GM23338 (cell line): ENCODE measurements around the gene GRIK1. TPM values are rescaled to one million over a fixed set of nuclear protein-coding genes. Genes with fewer than 3 reads are reported as not detected.

Experiments
- ATAC-seq: fragments of 200-7000 bp; cut with Tn5 transposase; 3 replicates; pipeline ENCODE4 v1.9.1; 2020
- DNase-seq: peaks from one replicate; pipeline ENCODE4 v3.0.0-alpha.2; 2015; ENCODE audit warnings: low spot score
- H2AFZ ChIP-seq: fragments of 200-600 bp; sonication (generic); 2 replicates; pipeline ENCODE4 v1.8.0; 2016; ENCODE audit warnings: antibody characterized with exemption, mild to moderate bottlenecking, moderate library complexity
- H3F3A ChIP-seq: fragments of 200-600 bp; sonication (generic); replicated peaks from 2 replicates; pipeline ENCODE4 v1.8.0; 2017; ENCODE audit warnings: antibody characterized with exemption, mixed run types, low read depth
- H3K27ac ChIP-seq: fragments of 200-600 bp; sonication (generic); 2 replicates; pipeline ENCODE4 v1.6.1; 2016; ENCODE audit warnings: low read depth
- H3K27me3 ChIP-seq: fragments of 200-600 bp; sonication (generic); 2 replicates; pipeline ENCODE4 v1.8.0; 2016; ENCODE audit warnings: mild to moderate bottlenecking, mixed run types, moderate library complexity; ENCODE audit not compliant: insufficient read depth
- H3K36me3 ChIP-seq: fragments of 200-600 bp; sonication (generic); 2 replicates; pipeline ENCODE4 v1.8.0; 2016; ENCODE audit warnings: mild to moderate bottlenecking; ENCODE audit not compliant: insufficient read depth
- H3K4me1 ChIP-seq: fragments of 200-600 bp; sonication (generic); 2 replicates; pipeline ENCODE4 v1.8.0; 2016; ENCODE audit warnings: mild to moderate bottlenecking, moderate library complexity; ENCODE audit not compliant: insufficient read depth
- H3K4me2 ChIP-seq: fragments of 200-600 bp; sonication (generic); 2 replicates; pipeline ENCODE4 v1.7.1; 2017; ENCODE audit warnings: mixed run types
- H3K4me3 ChIP-seq: fragments of 200-600 bp; sonication (generic); 2 replicates; pipeline ENCODE4 v1.6.1; 2016; ENCODE audit warnings: mixed run types
- H3K79me2 ChIP-seq: fragments of 200-600 bp; sonication (generic); replicated peaks from 2 replicates; pipeline ENCODE4 v1.8.0; 2017; ENCODE audit warnings: mild to moderate bottlenecking; ENCODE audit not compliant: insufficient read depth
- H3K9me2 ChIP-seq: fragments of 200-600 bp; sonication (generic); 2 replicates; pipeline ENCODE4 v1.8.0; 2017; ENCODE audit not compliant: insufficient read depth
- H4K20me1 ChIP-seq: fragments of 200-600 bp; sonication (generic); replicated peaks from 2 replicates; pipeline ENCODE4 v1.8.0; 2017; ENCODE audit warnings: mild to moderate bottlenecking; ENCODE audit not compliant: insufficient read depth
- H3K27ac Mint-ChIP-seq: 2 replicates; pipeline ENCODE4 v1.8.0; 2020; ENCODE audit warnings: inconsistent platforms, mild to moderate bottlenecking, moderate library complexity, mixed read lengths
- H3K27me3 Mint-ChIP-seq: 3 replicates; pipeline ENCODE4 v1.8.0; 2022; ENCODE audit warnings: low read depth, mild to moderate bottlenecking, moderate library complexity, mixed read lengths, inconsistent platforms; ENCODE audit not compliant: insufficient read depth, poor library complexity
- H3K36me3 Mint-ChIP-seq: 3 replicates; pipeline ENCODE4 v1.8.0; 2021; ENCODE audit warnings: low read depth, mild to moderate bottlenecking, inconsistent platforms, moderate library complexity, mixed read lengths
- H3K4me1 Mint-ChIP-seq: 3 replicates; pipeline ENCODE4 v1.8.0; 2020; ENCODE audit warnings: mild to moderate bottlenecking, inconsistent platforms, mixed read lengths
- H3K4me3 Mint-ChIP-seq: 3 replicates; pipeline ENCODE4 v1.8.0; 2021; ENCODE audit warnings: moderate library complexity, mild to moderate bottlenecking, inconsistent platforms, mixed read lengths
- H3K9me3 Mint-ChIP-seq: 3 replicates; pipeline ENCODE4 v1.8.0; 2020; ENCODE audit warnings: moderate library complexity, mild to moderate bottlenecking, inconsistent platforms, mixed read lengths
- CTCF ChIP-seq, 2 experiments: fragments of 200-600 bp in 1 of 2; sonication (generic) in 1 of 2; conservative IDR thresholded peaks; 2 replicates each; pipeline versions ENCODE4 v1.5.1 to v1.6.1; 2016 to 2017; ENCODE audit warnings: antibody characterized with exemption in 2 of 2, low read depth in 2 of 2, mild to moderate bottlenecking in 2 of 2, moderate library complexity in 1 of 2
- ETS1 ChIP-seq: IDR thresholded peaks from 2 replicates; pipeline ENCODE4 v1.6.1; 2016; ENCODE audit warnings: antibody characterized with exemption
- EZH2 ChIP-seq: fragments of 200-600 bp; sonication (generic); IDR thresholded peaks from one replicate; pipeline ENCODE4 v1.8.0; 2017; ENCODE audit warnings: antibody characterized with exemption, mild to moderate bottlenecking, low read depth; ENCODE audit not compliant: unreplicated experiment
- EZH2phosphoT487 ChIP-seq: fragments of 200-600 bp; sonication (generic); IDR thresholded peaks from one replicate; pipeline ENCODE4 v1.8.1; 2018; ENCODE audit warnings: antibody characterized with exemption; ENCODE audit not compliant: unreplicated experiment
- JUNB ChIP-seq: IDR thresholded peaks from one replicate; pipeline ENCODE4 v1.6.1; 2016; ENCODE audit warnings: antibody characterized with exemption; ENCODE audit not compliant: unreplicated experiment
- NANOG ChIP-seq: IDR thresholded peaks from 2 replicates; pipeline ENCODE4 v1.6.1; 2016; ENCODE audit warnings: antibody characterized with exemption, borderline replicate concordance
- POLR2AphosphoS5 ChIP-seq: IDR thresholded peaks from 2 replicates; pipeline ENCODE4 v1.6.1; 2016; ENCODE audit warnings: antibody characterized with exemption, low read depth
- REST ChIP-seq: IDR thresholded peaks from one replicate; pipeline ENCODE4 v1.6.1; 2018; ENCODE audit warnings: antibody characterized with exemption; ENCODE audit not compliant: unreplicated experiment
- STAT1 ChIP-seq: IDR thresholded peaks from one replicate; pipeline ENCODE4 v1.6.1; 2016; ENCODE audit warnings: antibody characterized with exemption; ENCODE audit not compliant: unreplicated experiment
- ZNF114 ChIP-seq: fragments of 250-450 bp; sonication (Bioruptor Pico); IDR thresholded peaks from 2 replicates; pipeline ENCODE4 v1.5.0; 2020; ENCODE audit warnings: mild to moderate bottlenecking, moderate library complexity
- ZNF331 ChIP-seq: fragments of 250-450 bp; sonication (Bioruptor Pico); IDR thresholded peaks from 2 replicates; pipeline ENCODE4 v1.5.0; 2020; ENCODE audit warnings: low read depth, mild to moderate bottlenecking, moderate library complexity
- polyA plus RNA-seq: library from polyadenylated mRNA; unstranded; fragments of >200 nt; fragmentation: Nextera tagmentation; extraction: Ambion mirVana; gene quantifications from 2 replicates; pipeline ENCODE4 v1.2.1, GENCODE V29; 2016
- total RNA-seq: library from RNA; depleted of rRNA; stranded (reverse); fragments of >200 nt; shearing (Covaris generic); gene quantifications from 2 replicates; pipeline ENCODE4 v1.2.3, GENCODE V29; 2014
- TF ChIP-seq, protein P1 (sequence below): fragments of 250-450 bp; sonication (Bioruptor Pico); IDR thresholded peaks from 2 replicates; pipeline ENCODE4 v1.5.0; 2020; ENCODE audit warnings: mild to moderate bottlenecking, moderate library complexity

GRIK1 gene
- total and polyA plus RNA-seq, 2 experiments from 2014 or later: 0.18 to 0.42 TPM

GRCh38 chr21:29674343-29674742 is 265.5 kb downstream of the GRIK1 start (continued):
- TF ChIP-seq REST (no peak), EZH2 (no peak), POLR2AphosphoS5 (no peak), ETS1 (no peak), EZH2phosphoT487 (no peak), ZNF114 (CRISPR knock-in tag) (no peak), NANOG (no peak), STAT1 (no peak), ZNF331 (CRISPR knock-in tag) (no peak), CTCF (conservative IDR thresholded peaks at IDR 0.05; ENCODE audit: low read depth in 2 of 2) (no peak), JUNB (no peak)

GRCh38 chr21:29673096-29673610 is 266.6 kb downstream of the GRIK1 start:
- H3K27ac ChIP-seq: no peak overlapping the region
- H4K20me1 ChIP-seq: no peaks in the 10 kb centered on the region
- H3K27ac Mint-ChIP-seq: no peak overlapping the region
- H3K36me3 Mint-ChIP-seq: no peaks in the 10 kb centered on the region
- no peaks in the 10 kb centered on the region for H3K9me3 Mint-ChIP-seq
- peaks cover 34% of the 10 kb centered on the region for H3K4me1 ChIP-seq
- no peaks in the 10 kb centered on the region for H3K27me3 ChIP-seq
- no peak overlapping the region for H3K4me3 ChIP-seq
- H3K4me2 ChIP-seq: no peak overlapping the region
- H3K4me1 Mint-ChIP-seq: peaks cover 37% of the 10 kb centered on the region
- H3K27me3 Mint-ChIP-seq: no peaks in the 10 kb centered on the region
- no peaks in the 10 kb centered on the region for H3F3A ChIP-seq
- peaks cover 6% of the 10 kb centered on the region for H3K9me2 ChIP-seq
- DNase-seq (no peak), ATAC-seq (no peak)
- H3K36me3 ChIP-seq: no peaks in the 10 kb centered on the region
- 0 out of 2 replicates have a peak overlapping the region, but pooled peaks have one; percentile 8 for H2AFZ ChIP-seq
- no peak overlapping the region for H3K4me3 Mint-ChIP-seq
- no peaks in the 10 kb centered on the region for H3K79me2 ChIP-seq
- TF ChIP-seq, protein P1, sequence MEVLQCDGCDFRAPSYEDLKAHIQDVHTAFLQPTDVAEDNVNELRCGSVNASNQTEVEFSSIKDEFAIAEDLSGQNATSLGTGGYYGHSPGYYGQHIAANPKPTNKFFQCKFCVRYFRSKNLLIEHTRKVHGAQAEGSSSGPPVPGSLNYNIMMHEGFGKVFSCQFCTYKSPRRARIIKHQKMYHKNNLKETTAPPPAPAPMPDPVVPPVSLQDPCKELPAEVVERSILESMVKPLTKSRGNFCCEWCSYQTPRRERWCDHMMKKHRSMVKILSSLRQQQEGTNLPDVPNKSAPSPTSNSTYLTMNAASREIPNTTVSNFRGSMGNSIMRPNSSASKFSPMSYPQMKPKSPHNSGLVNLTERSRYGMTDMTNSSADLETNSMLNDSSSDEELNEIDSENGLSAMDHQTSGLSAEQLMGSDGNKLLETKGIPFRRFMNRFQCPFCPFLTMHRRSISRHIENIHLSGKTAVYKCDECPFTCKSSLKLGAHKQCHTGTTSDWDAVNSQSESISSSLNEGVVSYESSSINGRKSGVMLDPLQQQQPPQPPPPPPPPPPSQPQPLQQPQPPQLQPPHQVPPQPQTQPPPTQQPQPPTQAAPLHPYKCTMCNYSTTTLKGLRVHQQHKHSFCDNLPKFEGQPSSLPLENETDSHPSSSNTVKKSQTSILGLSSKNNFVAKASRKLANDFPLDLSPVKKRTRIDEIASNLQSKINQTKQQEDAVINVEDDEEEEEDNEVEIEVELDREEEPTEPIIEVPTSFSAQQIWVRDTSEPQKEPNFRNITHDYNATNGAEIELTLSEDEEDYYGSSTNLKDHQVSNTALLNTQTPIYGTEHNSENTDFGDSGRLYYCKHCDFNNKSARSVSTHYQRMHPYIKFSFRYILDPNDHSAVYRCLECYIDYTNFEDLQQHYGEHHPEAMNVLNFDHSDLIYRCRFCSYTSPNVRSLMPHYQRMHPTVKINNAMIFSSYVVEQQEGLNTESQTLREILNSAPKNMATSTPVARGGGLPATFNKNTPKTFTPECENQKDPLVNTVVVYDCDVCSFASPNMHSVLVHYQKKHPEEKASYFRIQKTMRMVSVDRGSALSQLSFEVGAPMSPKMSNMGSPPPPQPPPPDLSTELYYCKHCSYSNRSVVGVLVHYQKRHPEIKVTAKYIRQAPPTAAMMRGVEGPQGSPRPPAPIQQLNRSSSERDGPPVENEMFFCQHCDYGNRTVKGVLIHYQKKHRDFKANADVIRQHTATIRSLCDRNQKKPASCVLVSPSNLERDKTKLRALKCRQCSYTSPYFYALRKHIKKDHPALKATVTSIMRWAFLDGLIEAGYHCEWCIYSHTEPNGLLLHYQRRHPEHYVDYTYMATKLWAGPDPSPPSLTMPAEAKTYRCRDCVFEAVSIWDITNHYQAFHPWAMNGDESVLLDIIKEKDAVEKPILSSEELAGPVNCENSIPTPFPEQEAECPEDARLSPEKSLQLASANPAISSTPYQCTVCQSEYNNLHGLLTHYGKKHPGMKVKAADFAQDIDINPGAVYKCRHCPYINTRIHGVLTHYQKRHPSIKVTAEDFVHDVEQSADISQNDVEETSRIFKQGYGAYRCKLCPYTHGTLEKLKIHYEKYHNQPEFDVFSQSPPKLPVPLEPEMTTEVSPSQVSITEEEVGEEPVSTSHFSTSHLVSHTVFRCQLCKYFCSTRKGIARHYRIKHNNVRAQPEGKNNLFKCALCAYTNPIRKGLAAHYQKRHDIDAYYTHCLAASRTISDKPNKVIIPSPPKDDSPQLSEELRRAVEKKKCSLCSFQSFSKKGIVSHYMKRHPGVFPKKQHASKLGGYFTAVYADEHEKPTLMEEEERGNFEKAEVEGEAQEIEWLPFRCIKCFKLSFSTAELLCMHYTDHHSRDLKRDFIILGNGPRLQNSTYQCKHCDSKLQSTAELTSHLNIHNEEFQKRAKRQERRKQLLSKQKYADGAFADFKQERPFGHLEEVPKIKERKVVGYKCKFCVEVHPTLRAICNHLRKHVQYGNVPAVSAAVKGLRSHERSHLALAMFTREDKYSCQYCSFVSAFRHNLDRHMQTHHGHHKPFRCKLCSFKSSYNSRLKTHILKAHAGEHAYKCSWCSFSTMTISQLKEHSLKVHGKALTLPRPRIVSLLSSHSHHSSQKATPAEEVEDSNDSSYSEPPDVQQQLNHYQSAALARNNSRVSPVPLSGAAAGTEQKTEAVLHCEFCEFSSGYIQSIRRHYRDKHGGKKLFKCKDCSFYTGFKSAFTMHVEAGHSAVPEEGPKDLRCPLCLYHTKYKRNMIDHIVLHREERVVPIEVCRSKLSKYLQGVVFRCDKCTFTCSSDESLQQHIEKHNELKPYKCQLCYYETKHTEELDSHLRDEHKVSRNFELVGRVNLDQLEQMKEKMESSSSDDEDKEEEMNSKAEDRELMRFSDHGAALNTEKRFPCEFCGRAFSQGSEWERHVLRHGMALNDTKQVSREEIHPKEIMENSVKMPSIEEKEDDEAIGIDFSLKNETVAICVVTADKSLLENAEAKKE (CRISPR knock-in tag): no peak
- TF ChIP-seq EZH2 (no peak), NANOG (no peak)
